MCF 10A (cell line): ENCODE measurements around the gene LARP4B. TPM values are rescaled to one million over a fixed set of nuclear protein-coding genes. Genes with fewer than 3 reads are reported as not detected.

Experiments used
- BruUV-seq: library from RNA; stranded (reverse); fragments of 400-500 nt; replicated peaks from 2 replicates; lab custom pipeline; 2021; lab: Mats Ljungman, UMichigan
- CTCF ChIA-PET: fragments of 300-600 bp; sonication (Branson Sonifier 250); formaldehyde crosslinking; extraction: SDS; loops from one replicate; lab custom pipeline; 2021; ENCODE audit warnings: antibody characterized with exemption, inconsistent platforms; lab: Yijun Ruan, JAX
- POLR2A ChIA-PET: fragments of 300-600, 350-650 bp; sonication (Branson Sonifier 250); formaldehyde crosslinking; extraction: SDS; loops from one replicate; lab custom pipeline; 2020; ENCODE audit warnings: antibody characterized with exemption, inconsistent platforms; lab: Yijun Ruan, JAX
- DNase-seq: peaks from one replicate; pipeline ENCODE4 v3.0.0-alpha.2; 2018; ENCODE audit not compliant: unreplicated experiment
- H3K27ac Mint-ChIP-seq: one replicate; pipeline ENCODE4 v1.8.0; 2022; ENCODE audit warnings: mild to moderate bottlenecking, low read depth, mixed read lengths; ENCODE audit not compliant: unreplicated experiment
- H3K27me3 Mint-ChIP-seq: one replicate; pipeline ENCODE4 v1.8.0; 2022; ENCODE audit warnings: mixed read lengths; ENCODE audit not compliant: insufficient read depth, unreplicated experiment
- H3K36me3 Mint-ChIP-seq: one replicate; pipeline ENCODE4 v1.8.0; 2022; ENCODE audit warnings: mild to moderate bottlenecking, moderate library complexity, mixed read lengths; ENCODE audit not compliant: insufficient read depth, unreplicated experiment
- H3K4me1 Mint-ChIP-seq: one replicate; pipeline ENCODE4 v1.8.0; 2022; ENCODE audit warnings: mixed read lengths; ENCODE audit not compliant: insufficient read depth, unreplicated experiment
- H3K4me3 Mint-ChIP-seq: one replicate; pipeline ENCODE4 v1.8.0; 2022; ENCODE audit warnings: mild to moderate bottlenecking, moderate library complexity, mixed read lengths; ENCODE audit not compliant: unreplicated experiment
- H3K9me3 Mint-ChIP-seq: one replicate; pipeline ENCODE4 v1.8.0; 2022; ENCODE audit warnings: mixed read lengths; ENCODE audit not compliant: unreplicated experiment
- intact Hi-C: fragments of 100-400 bp; cut with micrococcal nuclease; formaldehyde crosslinking; loops from 2 replicates; pipeline ENCODE4 v1.14.1; 2022
- total RNA-seq: library from RNA; stranded (reverse); gene quantifications from 2 replicates; pipeline ENCODE4 v1.2.3, GENCODE V29; 2022
- TF ChIP-seq, protein P1 (sequence below): fragments of 200-600 bp; IDR thresholded peaks from one replicate; pipeline ENCODE4 v1.8.0; 2022; ENCODE audit warnings: antibody characterized with exemption, mild to moderate bottlenecking; ENCODE audit not compliant: unreplicated experiment

LARP4B gene
- total RNA-seq, 1 experiment from 2014 or later: 131 TPM

DNA sequence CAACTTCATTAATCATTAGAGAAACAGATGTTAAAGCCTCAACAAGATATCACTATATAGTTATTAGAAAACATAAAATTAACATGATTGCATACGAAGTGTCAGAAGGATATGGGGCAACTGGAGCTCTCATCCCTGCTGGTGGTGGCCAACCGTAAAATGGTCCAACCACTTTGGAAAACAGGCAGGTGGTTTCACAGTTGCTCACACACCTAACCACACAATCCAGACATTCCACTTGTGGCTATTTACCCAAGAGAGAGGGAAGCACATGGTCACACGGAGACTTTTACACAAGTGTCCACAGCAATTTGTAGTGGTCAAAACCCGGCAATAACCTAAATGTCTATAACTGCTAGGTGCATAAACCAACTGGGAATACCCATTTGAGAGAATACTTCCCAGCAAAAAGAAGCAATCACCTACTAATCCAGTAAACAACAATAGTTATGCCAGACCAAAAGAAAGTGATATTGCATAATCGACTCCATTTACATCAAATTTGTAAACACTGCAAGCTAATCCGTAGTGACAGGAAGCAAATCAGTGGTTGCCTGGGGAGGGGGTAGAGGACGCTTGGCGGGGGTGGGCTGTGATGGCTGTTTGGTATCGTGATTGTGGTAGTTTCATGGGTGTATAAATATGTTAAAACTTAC is 91.8 kb downstream of the LARP4B start:
- intact Hi-C loops: no loop called here
- POLR2A ChIA-PET: no interaction called here
- CTCF ChIA-PET: no interaction called here
- DNase-seq: no peak
- TF ChIP-seq, protein P1, sequence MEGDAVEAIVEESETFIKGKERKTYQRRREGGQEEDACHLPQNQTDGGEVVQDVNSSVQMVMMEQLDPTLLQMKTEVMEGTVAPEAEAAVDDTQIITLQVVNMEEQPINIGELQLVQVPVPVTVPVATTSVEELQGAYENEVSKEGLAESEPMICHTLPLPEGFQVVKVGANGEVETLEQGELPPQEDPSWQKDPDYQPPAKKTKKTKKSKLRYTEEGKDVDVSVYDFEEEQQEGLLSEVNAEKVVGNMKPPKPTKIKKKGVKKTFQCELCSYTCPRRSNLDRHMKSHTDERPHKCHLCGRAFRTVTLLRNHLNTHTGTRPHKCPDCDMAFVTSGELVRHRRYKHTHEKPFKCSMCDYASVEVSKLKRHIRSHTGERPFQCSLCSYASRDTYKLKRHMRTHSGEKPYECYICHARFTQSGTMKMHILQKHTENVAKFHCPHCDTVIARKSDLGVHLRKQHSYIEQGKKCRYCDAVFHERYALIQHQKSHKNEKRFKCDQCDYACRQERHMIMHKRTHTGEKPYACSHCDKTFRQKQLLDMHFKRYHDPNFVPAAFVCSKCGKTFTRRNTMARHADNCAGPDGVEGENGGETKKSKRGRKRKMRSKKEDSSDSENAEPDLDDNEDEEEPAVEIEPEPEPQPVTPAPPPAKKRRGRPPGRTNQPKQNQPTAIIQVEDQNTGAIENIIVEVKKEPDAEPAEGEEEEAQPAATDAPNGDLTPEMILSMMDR: no peak
- H3K9me3 Mint-ChIP-seq: no peaks in the 10 kb centered on the region
- H3K4me3 Mint-ChIP-seq: no peak overlapping the region
- no TSS peak for BruUV-seq
- no peaks in the 10 kb centered on the region for H3K27me3 Mint-ChIP-seq
- peaks cover 86% of the 10 kb centered on the region for H3K36me3 Mint-ChIP-seq
- H3K27ac Mint-ChIP-seq: peak overlapping the region; percentile 18
- H3K4me1 Mint-ChIP-seq: no peaks in the 10 kb centered on the region

DNA sequence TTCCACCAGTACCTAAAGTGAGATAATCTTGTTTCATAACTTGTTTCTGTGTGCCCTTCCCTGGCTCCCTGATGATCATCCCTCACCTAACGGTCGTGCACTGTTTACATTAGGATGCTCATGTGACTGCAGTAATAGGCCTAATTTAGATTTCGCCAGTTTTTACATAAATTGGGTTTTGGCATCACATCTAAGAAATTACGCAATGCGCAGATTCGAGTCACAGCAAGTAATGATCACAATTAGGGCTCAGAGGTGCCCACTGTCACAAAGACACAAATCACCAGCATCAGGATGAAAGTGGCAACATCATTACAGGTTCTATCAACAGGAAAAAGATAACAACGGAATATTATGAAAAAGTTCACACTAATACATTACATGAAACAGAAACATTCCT is 94.7 kb downstream of the LARP4B start:
- CTCF ChIA-PET: no interaction called here
- BruUV-seq: no TSS peak
- Mint-ChIP-seq H3K36me3 (peaks cover 84% of the 10 kb centered on the region), H3K4me3 (no peak overlapping the region), H3K27ac (no peak overlapping the region), H3K4me1 (no peaks in the 10 kb centered on the region), H3K27me3 (no peaks in the 10 kb centered on the region), H3K9me3 (no peaks in the 10 kb centered on the region)
- intact Hi-C loops: no loop called here
- DNase-seq: no peak
- POLR2A ChIA-PET: interaction anchor here (0.6 kb wide), 1 partner anchor 14 kb away, joined by 4 read pairs; no protein-coding TSS in a partner anchor
- TF ChIP-seq, protein P1: no peak

DNA sequence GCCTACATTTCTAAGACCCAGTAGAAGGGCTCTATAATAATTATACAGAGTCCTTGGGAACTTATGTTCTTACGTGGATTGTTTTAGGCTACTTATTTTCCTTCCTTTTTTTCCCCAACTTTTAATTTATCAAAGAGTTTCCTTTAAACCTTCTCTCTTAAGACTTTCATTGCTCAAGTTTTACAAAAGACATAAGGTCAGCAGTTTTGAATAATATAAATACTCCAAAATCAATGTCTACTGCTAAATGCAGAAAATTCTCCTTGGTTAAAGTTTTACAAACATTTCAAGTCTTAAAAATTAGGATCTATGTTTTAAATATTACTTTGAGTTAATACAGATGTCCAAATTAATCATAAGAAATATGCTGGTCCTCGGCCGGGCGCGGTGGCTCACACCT is 97.0 kb downstream of the LARP4B start:
- H3K27ac Mint-ChIP-seq: no peak overlapping the region
- ChIA-PET CTCF (no interaction called here), POLR2A (no interaction called here)
- intact Hi-C loops: no loop called here
- H3K4me1 Mint-ChIP-seq: no peaks in the 10 kb centered on the region
- BruUV-seq: no TSS peak
- H3K9me3 Mint-ChIP-seq: no peaks in the 10 kb centered on the region
- no peak overlapping the region for H3K4me3 Mint-ChIP-seq
- H3K27me3 Mint-ChIP-seq: no peaks in the 10 kb centered on the region
- no peak for DNase-seq
- TF ChIP-seq, protein P1: no peak
- H3K36me3 Mint-ChIP-seq: peaks cover 77% of the 10 kb centered on the region

DNA sequence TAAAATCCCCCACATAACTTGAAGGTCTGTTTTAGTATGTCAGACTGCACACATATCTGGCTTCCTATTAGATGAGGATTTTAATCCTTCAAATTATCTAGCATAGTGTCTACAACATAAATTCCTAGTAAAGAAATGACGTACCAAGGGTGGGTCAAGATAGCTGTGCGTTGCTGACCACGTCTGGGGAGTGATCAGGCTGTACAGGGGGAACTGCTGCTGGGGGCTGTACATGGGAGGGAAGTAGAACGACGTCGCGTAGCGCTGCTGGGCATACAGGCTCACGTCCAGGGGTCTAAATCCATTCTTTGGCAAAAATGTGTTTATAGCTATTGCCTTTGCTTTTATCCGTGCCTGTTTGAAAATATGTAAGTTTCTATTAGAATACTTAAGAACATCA is 102.3 kb downstream of the LARP4B start:
- BruUV-seq: no TSS peak
- intact Hi-C loops: no loop called here
- CTCF ChIA-PET: no interaction called here
- H3K4me3 Mint-ChIP-seq: no peak overlapping the region
- TF ChIP-seq, protein P1: no peak
- peaks cover 83% of the 10 kb centered on the region for H3K36me3 Mint-ChIP-seq
- no peaks in the 10 kb centered on the region for H3K9me3 Mint-ChIP-seq
- no peak overlapping the region for H3K27ac Mint-ChIP-seq
- no peaks in the 10 kb centered on the region for H3K4me1 Mint-ChIP-seq
- no peak for DNase-seq
- POLR2A ChIA-PET: interaction anchor here (0.6 kb wide), 1 partner anchor 308 kb away, joined by 3 read pairs; no protein-coding TSS in a partner anchor
- no peaks in the 10 kb centered on the region for H3K27me3 Mint-ChIP-seq
